Aorta (tissue), 5 donors: ENCODE data around the gene PRKCZ. TPM values are rescaled to one million over a fixed set of nuclear protein-coding genes. Genes with fewer than 3 reads are reported as not detected.

Experiments
- ATAC-seq: fragments of 200-7000 bp; cut with Tn5 transposase; one replicate; pipeline ENCODE4 v1.9.1; 2022; ENCODE audit warnings: moderate library complexity; ENCODE audit not compliant: low FRiP score
- DNase-seq, 2 donors: peaks; one replicate each; pipeline ENCODE4 v3.0.0-alpha.2; 2020
- H3K27ac ChIP-seq, 2 donors: one replicate each; pipeline ENCODE4 v1.5.1; 2013; ENCODE audit warnings: low read length in 2 of 2, mild to moderate bottlenecking in 2 of 2, moderate library complexity in 2 of 2, control low read depth in 1 of 2, inconsistent platforms in 1 of 2, low read depth in 1 of 2
- H3K27me3 ChIP-seq, 2 donors: one replicate each; pipeline ENCODE4 v1.6.1; 2013; ENCODE audit warnings: control low read depth in 1 of 2, low read length in 1 of 2, mild to moderate bottlenecking in 1 of 2, moderate library complexity in 1 of 2; ENCODE audit not compliant: insufficient read depth in 2 of 2, control insufficient read depth in 1 of 2
- H3K36me3 ChIP-seq, 2 donors: one replicate each; pipeline ENCODE4 v1.6.1; 2013; ENCODE audit warnings: control low read depth in 1 of 2, low read length in 1 of 2, mild to moderate bottlenecking in 1 of 2; ENCODE audit not compliant: insufficient read depth in 2 of 2, control insufficient read depth in 1 of 2
- H3K4me1 ChIP-seq, 2 donors: one replicate each; pipeline ENCODE4 v1.6.1; 2013; ENCODE audit warnings: low read length in 2 of 2, control low read depth in 1 of 2, mild to moderate bottlenecking in 1 of 2, moderate library complexity in 1 of 2; ENCODE audit not compliant: insufficient read depth in 2 of 2, control insufficient read depth in 1 of 2
- H3K4me3 ChIP-seq, 2 donors: one replicate each; pipeline ENCODE4 v1.5.1; 2013; ENCODE audit warnings: low read length in 2 of 2, control low read depth in 1 of 2, mild to moderate bottlenecking in 1 of 2
- H3K9me3 ChIP-seq: one replicate; pipeline ENCODE4 v1.6.1; 2013; ENCODE audit warnings: mild to moderate bottlenecking, low read length; ENCODE audit not compliant: control insufficient read depth
- WGBS, 2 donors: extraction: QIAGEN DNeasy Blood & Tissue Kit; methylation state at CpG; one replicate each; pipeline ENCODE4 v1.1.7; 2013; 5-methylcytosine and 5-hydroxymethylcytosine counted together
- intact Hi-C, 2 donors: fragments of 100-400 bp; cut with DNase I; formaldehyde crosslinking; loops; one replicate each; pipeline versions ENCODE4 v1.14.2 to v1.15.0; 2022
- polyA plus RNA-seq, 2 donors: library from polyadenylated mRNA; stranded (reverse); fragments of 200-250 nt; gene quantifications; one replicate each; pipeline ENCODE4 v1.2.3, GENCODE V29; 2013
- total RNA-seq, 2 donors: library from RNA; stranded (reverse); fragmentation: NEBNext Ultra II Directional; extraction: Animal tissue kit (Norgen Biotek cat#: 25700); gene quantifications; one replicate each; pipeline ENCODE4 v1.2.1, GENCODE V29; 2021
- donor health status: healthy with polysubstance abuse.
- donor health status: Bipolar disorder and iron deficiency.
- donor health status: DM: no; HTN: no; CAD: no.
- donor health status: DM: no; HTN: no; CAD: no.
- donor health status: DM: yes; HTN: yes; CAD: no.

PRKCZ gene
- total and polyA plus RNA-seq, 4 donors, result 1.5 to 23.2 (median 4.2) TPM

DNA sequence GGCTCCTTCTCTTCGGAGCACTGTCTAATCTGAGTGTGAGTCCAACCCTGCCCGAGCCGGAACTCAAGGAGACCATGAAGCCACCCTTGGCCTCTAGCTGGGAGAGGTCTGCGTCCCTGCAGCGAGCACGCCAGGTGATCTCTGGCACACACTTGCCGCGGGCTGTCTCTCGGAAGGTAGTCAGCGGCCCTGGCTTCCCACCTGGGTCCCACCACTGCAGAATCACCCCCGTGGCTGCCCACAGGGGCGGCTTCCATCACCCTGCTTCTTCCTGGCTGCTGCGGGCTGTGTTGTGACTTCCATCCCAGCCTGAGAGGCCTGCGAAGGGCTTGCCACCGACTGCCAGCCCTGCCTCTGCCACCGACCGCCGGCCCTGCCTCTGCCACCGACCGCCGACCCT is 127.3 kb downstream of the PRKCZ start:
- Histone ChIP-seq H3K4me3 (no peak overlapping the region), H3K36me3 (no peaks in the 10 kb centered on the region), H3K27me3 (no peaks in the 10 kb centered on the region), H3K4me1 (no peaks in the 10 kb centered on the region), H3K9me3 (no peaks in the 10 kb centered on the region), H3K27ac (no peak overlapping the region)
- WGBS, 2 donors, result 93 to 95% methylated on average over 21 of the region's 21 CpGs
- intact Hi-C loops, result no loop called here
- no peak for DNase-seq
- ATAC-seq, result no peak

DNA sequence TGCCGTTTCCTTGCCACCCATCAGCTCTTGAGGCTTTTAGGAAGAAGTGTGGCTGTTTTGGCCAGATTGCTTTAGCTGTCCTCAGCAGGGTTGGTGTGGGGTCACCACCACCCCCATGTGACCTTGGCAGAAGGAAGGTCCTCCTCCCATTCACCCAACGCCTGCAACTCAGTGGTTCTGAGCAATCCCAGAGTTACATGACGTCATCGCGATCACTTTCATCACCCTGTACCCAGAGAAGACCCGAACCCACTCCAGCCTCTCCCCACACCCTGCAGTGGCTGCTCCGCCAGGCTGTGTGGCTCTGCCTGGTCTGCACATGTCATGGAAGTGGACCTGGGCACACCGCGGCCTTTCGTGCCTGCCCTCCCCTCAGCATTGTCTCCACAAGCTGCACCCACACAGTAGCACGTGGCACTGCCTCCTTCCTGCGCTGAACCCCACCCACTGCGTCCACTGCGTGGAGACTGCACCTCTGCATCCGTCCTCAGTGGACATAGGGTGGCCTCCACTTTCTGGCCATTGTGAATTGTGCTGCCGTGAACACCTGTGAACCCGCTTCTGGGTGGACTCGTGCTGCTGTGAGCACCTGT is 127.8 kb downstream of the PRKCZ start:
- ATAC-seq (no peak), DNase-seq (no peak)
- WGBS, 2 donors, result 91 to 92% methylated on average over 18 of the region's 18 CpGs
- Histone ChIP-seq H3K27ac (no peak overlapping the region), H3K9me3 (no peaks in the 10 kb centered on the region), H3K36me3 (no peaks in the 10 kb centered on the region), H3K27me3 (no peaks in the 10 kb centered on the region), H3K4me1 (no peaks in the 10 kb centered on the region), H3K4me3 (no peak overlapping the region)
- intact Hi-C loops, result no loop called here

DNA sequence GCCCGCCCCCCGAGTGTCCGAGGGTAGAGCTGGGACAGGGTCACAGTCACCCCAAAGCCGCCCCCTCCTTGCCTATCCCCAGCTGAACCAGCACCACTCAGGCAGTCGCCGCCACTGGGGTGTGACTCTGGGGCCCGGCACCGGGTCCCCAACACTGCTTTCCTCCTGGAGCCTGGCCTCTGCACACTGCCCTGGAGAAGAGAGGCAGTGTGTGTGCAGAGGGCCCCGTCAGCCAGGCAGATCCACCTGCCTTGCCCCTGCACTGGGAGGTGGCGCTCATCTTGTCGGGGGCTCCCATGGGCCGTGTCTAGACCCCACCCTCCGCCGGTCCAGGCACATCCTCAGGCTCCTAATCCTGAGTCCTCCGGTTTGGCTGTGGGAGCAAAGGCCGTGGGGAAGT is 128.7 kb downstream of the PRKCZ start:
- no peaks in the 10 kb centered on the region for H3K4me1 ChIP-seq
- H3K27ac ChIP-seq, result no peak overlapping the region
- DNase-seq, result no peak
- WGBS, 2 donors, result 89 to 92% methylated on average over 16 of the region's 16 CpGs
- no peak for ATAC-seq
- no peak overlapping the region for H3K4me3 ChIP-seq
- H3K36me3 ChIP-seq, result no peaks in the 10 kb centered on the region
- intact Hi-C loops, result no loop called here
- H3K27me3 ChIP-seq, result no peaks in the 10 kb centered on the region
- H3K9me3 ChIP-seq, result no peaks in the 10 kb centered on the region

DNA sequence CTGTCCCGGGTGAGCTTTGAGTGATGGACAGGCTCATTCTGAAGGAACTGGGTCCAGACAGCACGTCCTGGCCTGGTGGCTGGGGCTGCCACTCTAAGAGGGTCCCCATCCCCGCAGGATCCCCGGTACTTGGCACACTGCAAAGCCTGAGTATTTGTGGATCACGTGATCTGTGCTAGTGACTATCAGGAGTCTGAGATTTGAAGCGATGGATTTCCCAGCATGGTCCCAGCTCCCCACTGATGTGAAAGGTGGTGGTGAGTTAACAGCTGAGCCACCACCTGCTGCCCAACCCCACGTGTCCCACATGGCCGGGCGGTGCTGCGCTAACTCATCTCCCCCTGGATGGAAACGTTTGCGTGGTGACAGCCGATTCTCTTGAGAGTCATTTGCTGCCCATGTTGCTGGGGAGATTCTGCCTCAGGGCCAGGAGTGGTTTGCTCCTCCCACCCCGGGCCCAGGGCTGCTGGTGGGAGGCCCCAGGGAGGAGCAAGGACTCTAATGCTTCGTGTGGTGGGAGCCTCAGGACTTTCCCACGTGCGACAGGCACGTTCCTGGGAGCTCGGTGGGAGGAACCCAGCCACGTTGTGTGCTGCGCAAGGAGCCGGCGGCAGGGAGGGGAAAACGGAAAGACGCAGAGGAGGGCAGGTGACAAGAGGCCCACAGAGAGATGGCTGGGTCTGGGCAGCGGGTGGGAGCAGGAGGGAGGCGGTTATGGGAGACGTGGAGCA is 129.2 kb downstream of the PRKCZ start:
- Histone ChIP-seq H3K9me3 (no peaks in the 10 kb centered on the region), H3K27ac (no peak overlapping the region), H3K27me3 (no peaks in the 10 kb centered on the region), H3K4me3 (no peak overlapping the region), H3K36me3 (no peaks in the 10 kb centered on the region), H3K4me1 (no peaks in the 10 kb centered on the region)
- DNase-seq (no peak), ATAC-seq (no peak)
- WGBS, 2 donors, result 52 to 62% methylated on average over 28 of the region's 28 CpGs
- intact Hi-C loops, result loop anchor here in 1 of 2 donors (10.0 kb wide), 1 partner anchor 465 kb away; no protein-coding TSS in a partner anchor

DNA sequence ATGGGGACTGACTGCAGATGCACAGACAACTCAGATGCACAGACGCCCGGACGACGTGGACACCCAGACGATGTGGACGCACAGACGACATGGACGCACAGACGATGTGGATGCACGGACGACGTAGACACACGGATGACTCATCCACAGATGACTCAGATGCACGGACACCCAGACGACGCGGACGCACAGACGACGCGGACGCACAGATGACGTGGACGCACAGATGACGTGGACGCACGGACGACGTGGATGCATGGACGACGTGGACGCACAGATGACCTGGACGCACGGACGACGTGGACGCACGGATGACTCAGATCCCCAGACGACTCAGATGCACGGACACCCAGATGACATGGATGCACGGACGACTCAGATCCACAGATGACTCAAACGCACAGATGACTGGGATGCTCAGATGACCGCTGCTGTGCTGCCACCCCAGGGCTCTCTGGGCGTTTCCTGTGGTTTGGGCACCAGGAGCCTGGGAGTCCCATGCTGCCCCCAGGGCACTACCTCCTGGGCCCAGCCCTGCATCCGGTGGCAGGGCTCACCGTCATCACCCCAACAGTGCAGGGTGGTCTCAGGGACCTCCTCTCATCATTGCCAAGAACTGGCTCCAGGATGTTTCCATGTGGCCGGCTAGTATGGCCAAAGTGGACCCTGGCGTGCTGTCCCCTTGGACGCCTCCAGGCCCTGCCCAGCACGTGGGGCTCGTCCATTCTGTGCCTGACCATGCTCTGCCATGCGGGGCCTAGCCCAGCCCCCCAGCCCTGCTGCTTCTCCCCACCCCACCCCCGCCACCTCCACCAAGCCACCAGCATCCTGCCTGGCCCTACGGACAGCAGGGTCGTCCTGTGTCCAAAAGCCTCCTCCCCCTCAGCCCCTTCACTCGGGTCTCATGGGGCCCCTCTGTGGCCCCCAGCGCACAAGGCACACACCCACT is 130.4 kb downstream of the PRKCZ start:
- WGBS, 2 donors, result 89 to 91% methylated on average over 58 of the region's 58 CpGs
- Histone ChIP-seq H3K4me1 (no peaks in the 10 kb centered on the region), H3K27me3 (no peaks in the 10 kb centered on the region), H3K4me3 (no peak overlapping the region), H3K36me3 (no peaks in the 10 kb centered on the region), H3K9me3 (no peaks in the 10 kb centered on the region), H3K27ac (no peak overlapping the region)
- DNase-seq (no peak), ATAC-seq (no peak)
- intact Hi-C loops, result loop anchor here in 1 of 2 donors (10.0 kb wide), 1 partner anchor 464 kb away; no protein-coding TSS in a partner anchor

DNA sequence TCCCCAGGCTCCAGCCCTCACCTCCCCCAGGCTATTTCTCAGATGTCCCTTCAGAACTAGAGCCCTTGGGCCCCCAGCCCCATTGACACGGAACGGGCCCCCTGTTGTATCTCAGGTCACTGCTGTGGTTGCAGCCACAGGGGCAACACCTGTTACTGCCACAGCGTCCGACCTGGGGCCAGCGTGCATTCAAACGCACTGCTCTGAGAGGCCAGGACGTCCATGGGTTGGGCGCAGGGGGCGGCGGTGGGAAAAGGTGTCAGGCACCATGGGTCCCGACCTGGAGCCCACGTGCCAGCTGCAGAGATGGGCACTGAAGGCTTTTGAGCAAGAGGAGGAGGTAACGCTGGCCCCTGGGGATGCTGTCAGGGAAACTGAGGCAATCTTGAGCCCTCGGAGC is 131.1 kb downstream of the PRKCZ start:
- no peaks in the 10 kb centered on the region for H3K36me3 ChIP-seq
- H3K27ac ChIP-seq, result no peak overlapping the region
- H3K9me3 ChIP-seq, result no peaks in the 10 kb centered on the region
- ATAC-seq (no peak), DNase-seq (no peak)
- 87 to 89% methylated on average over 14 of the region's 14 CpGs for WGBS, 2 donors
- no peak overlapping the region for H3K4me3 ChIP-seq
- intact Hi-C loops, result loop anchor here in 1 of 2 donors (10.0 kb wide), 1 partner anchor 464 kb away; no protein-coding TSS in a partner anchor
- H3K4me1 ChIP-seq, result no peaks in the 10 kb centered on the region
- no peaks in the 10 kb centered on the region for H3K27me3 ChIP-seq

DNA sequence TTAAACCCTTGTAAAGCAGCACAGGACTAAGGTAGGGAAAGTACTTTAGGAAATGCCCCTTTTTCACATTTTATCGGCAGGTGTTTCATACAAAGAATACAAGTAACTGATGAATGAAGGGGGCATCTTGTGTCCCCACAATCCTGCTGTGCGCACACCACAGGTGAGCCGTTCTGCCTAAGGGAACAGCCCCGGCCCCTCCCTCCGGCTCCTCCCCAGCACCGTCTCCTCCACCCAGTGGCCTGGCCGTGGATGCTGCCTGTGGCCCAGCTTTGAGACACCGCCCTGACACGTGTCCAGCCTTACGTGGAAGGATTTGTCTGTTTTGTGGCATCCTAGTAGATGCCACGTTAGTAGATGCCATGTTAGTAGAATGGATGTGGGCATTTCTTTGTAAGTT is 131.5 kb downstream of the PRKCZ start:
- H3K36me3 ChIP-seq, result no peaks in the 10 kb centered on the region
- 88 to 89% methylated on average over 11 of the region's 11 CpGs for WGBS, 2 donors
- no peaks in the 10 kb centered on the region for H3K27me3 ChIP-seq
- no peaks in the 10 kb centered on the region for H3K9me3 ChIP-seq
- H3K4me1 ChIP-seq, result no peaks in the 10 kb centered on the region
- intact Hi-C loops, result loop anchor here in 1 of 2 donors (10.0 kb wide), 1 partner anchor 463 kb away; no protein-coding TSS in a partner anchor
- H3K4me3 ChIP-seq, result no peak overlapping the region
- DNase-seq (no peak), ATAC-seq (no peak)
- no peak overlapping the region for H3K27ac ChIP-seq

DNA sequence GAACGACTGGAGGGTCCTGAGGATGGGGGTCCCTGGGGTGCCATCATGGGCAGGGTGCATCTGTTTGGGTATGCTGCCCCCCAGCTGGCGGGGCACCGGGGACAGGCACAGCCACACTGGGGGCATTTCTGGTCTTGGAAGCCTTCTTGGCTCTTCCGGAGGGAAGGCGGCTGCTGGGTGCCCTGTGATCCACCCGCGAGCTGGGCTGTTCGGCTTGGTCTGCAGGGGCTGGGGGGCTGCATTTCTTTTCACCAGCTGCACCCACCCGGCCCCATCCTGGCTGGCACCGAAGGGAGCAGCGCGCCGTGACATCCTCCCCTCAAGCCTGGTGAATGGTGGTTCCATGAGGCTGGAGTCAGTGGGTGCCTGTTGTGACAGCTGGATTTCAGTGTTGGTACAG is 132.2 kb downstream of the PRKCZ start:
- no peak for DNase-seq
- Histone ChIP-seq H3K36me3 (no peaks in the 10 kb centered on the region), H3K27ac (no peak overlapping the region), H3K27me3 (no peaks in the 10 kb centered on the region), H3K9me3 (no peaks in the 10 kb centered on the region), H3K4me3 (no peak overlapping the region), H3K4me1 (no peaks in the 10 kb centered on the region)
- intact Hi-C loops, result loop anchor here in 1 of 2 donors (10.0 kb wide), 1 partner anchor 462 kb away; no protein-coding TSS in a partner anchor
- no peak for ATAC-seq
- 93 to 94% methylated on average over 13 of the region's 13 CpGs for WGBS, 2 donors
